H9 (cell line): ENCODE data around the gene IGSF10. TPM values are rescaled to one million over a fixed set of nuclear protein-coding genes. Genes with fewer than 3 reads are reported as not detected.

Source experiments
- DNase-seq: peaks from one replicate; pipeline ENCODE4 v3.0.0-alpha.2; 2017
- H2AFZ ChIP-seq: one replicate; pipeline ENCODE4 v1.6.1; 2013; ENCODE audit warnings: mild to moderate bottlenecking, low read length, control low read depth, moderate library complexity
- H2AK5ac ChIP-seq: 2 replicates; pipeline ENCODE4 v1.6.1; 2013; ENCODE audit warnings: low read length, control low read depth, mixed read lengths; ENCODE audit not compliant: insufficient read length
- H2BK120ac ChIP-seq: one replicate; pipeline ENCODE4 v1.6.1; 2013; ENCODE audit warnings: low read depth, mild to moderate bottlenecking, low read length, control low read depth, inconsistent platforms; ENCODE audit not compliant: poor library complexity, severe bottlenecking
- H2BK12ac ChIP-seq: 2 replicates; pipeline ENCODE4 v1.6.1; 2013; ENCODE audit warnings: low read length, control low read depth, mixed read lengths, low read depth; ENCODE audit not compliant: insufficient read length
- H2BK15ac ChIP-seq: 2 replicates; pipeline ENCODE4 v1.6.1; 2013; ENCODE audit warnings: low read depth, low read length, control low read depth
- H2BK20ac ChIP-seq: one replicate; pipeline ENCODE4 v1.6.1; 2013; ENCODE audit warnings: low read depth, mild to moderate bottlenecking, low read length, control low read depth, inconsistent platforms; ENCODE audit not compliant: poor library complexity, severe bottlenecking
- H2BK5ac ChIP-seq: 2 replicates; pipeline ENCODE4 v1.6.1; 2013; ENCODE audit warnings: low read length, control low read depth, mixed read lengths; ENCODE audit not compliant: insufficient read length
- H3K14ac ChIP-seq: 2 replicates; pipeline ENCODE4 v1.6.1; 2013; ENCODE audit warnings: low read length, control low read depth; ENCODE audit not compliant: insufficient read depth
- H3K18ac ChIP-seq: 2 replicates; pipeline ENCODE4 v1.6.1; 2013; ENCODE audit warnings: low read depth, mild to moderate bottlenecking, mixed read lengths, low read length, control low read depth; ENCODE audit not compliant: insufficient read length
- H3K23ac ChIP-seq: 2 replicates; pipeline ENCODE4 v1.6.1; 2013; ENCODE audit warnings: low read length, control low read depth, mixed read lengths, low read depth; ENCODE audit not compliant: insufficient read length
- H3K23me2 ChIP-seq: 2 replicates; pipeline ENCODE4 v1.6.1; 2013; ENCODE audit warnings: low read depth, mild to moderate bottlenecking, mixed read lengths, low read length, control low read depth; ENCODE audit not compliant: insufficient read length, poor library complexity, severe bottlenecking
- H3K27ac ChIP-seq: 2 replicates; pipeline ENCODE4 v1.5.1; 2013; ENCODE audit warnings: low read length, control low read depth, mixed read lengths, low read depth; ENCODE audit not compliant: insufficient read length
- H3K27me3 ChIP-seq: 2 replicates; pipeline ENCODE4 v1.6.1; 2013; ENCODE audit warnings: low read length, control low read depth, inconsistent platforms; ENCODE audit not compliant: insufficient read depth
- H3K4ac ChIP-seq: 2 replicates; pipeline ENCODE4 v1.6.1; 2013; ENCODE audit warnings: low read depth, mild to moderate bottlenecking, control low read depth, inconsistent platforms, low read length, moderate library complexity
- H3K4me1 ChIP-seq: 2 replicates; pipeline ENCODE4 v1.6.1; 2013; ENCODE audit warnings: low read length, control low read depth, inconsistent platforms; ENCODE audit not compliant: insufficient read depth
- H3K4me2 ChIP-seq: 2 replicates; pipeline ENCODE4 v1.6.1; 2013; ENCODE audit warnings: low read length, control low read depth, mixed read lengths; ENCODE audit not compliant: insufficient read length, insufficient read depth
- H3K56ac ChIP-seq: 2 replicates; pipeline ENCODE4 v1.6.1; 2013; ENCODE audit warnings: low read depth, mild to moderate bottlenecking, mixed read lengths, low read length, control low read depth; ENCODE audit not compliant: insufficient read length
- H3K79me1 ChIP-seq: 2 replicates; pipeline ENCODE4 v1.6.1; 2013; ENCODE audit warnings: low read depth, mild to moderate bottlenecking, moderate library complexity, low read length, control low read depth, inconsistent platforms; ENCODE audit not compliant: insufficient read depth, poor library complexity, severe bottlenecking
- H3K79me2 ChIP-seq: 2 replicates; pipeline ENCODE4 v1.6.1; 2013; ENCODE audit warnings: low read length, control low read depth, inconsistent platforms; ENCODE audit not compliant: insufficient read depth
- H3K9ac ChIP-seq: 2 replicates; pipeline ENCODE4 v1.6.1; 2013; ENCODE audit warnings: low read length, control low read depth, mixed read lengths; ENCODE audit not compliant: insufficient read length; ENCODE audit errors: extremely low read depth
- H3K9me3 ChIP-seq: one replicate; pipeline ENCODE4 v1.6.1; 2013; ENCODE audit warnings: low read depth, low read length, inconsistent platforms; ENCODE audit not compliant: control insufficient read depth
- H3T11ph ChIP-seq: one replicate; pipeline ENCODE4 v1.6.1; 2013; ENCODE audit warnings: mild to moderate bottlenecking, low read length, control low read depth, inconsistent platforms
- H4K20me1 ChIP-seq: one replicate; pipeline ENCODE4 v1.6.1; 2013; ENCODE audit not compliant: control insufficient read depth, insufficient read length, insufficient read depth
- H4K5ac ChIP-seq: 2 replicates; pipeline ENCODE4 v1.6.1; 2013; ENCODE audit warnings: low read depth, mild to moderate bottlenecking, mixed read lengths, low read length, control low read depth; ENCODE audit not compliant: insufficient read length
- H4K8ac ChIP-seq: replicated peaks from 2 replicates; pipeline ENCODE4 v1.6.1; 2013; ENCODE audit warnings: low read length, control low read depth, mixed read lengths, low read depth; ENCODE audit not compliant: insufficient read length
- H4K91ac ChIP-seq: 2 replicates; pipeline ENCODE4 v1.6.1; 2013; ENCODE audit warnings: low read depth, mild to moderate bottlenecking, moderate library complexity, mixed read lengths, low read length, control low read depth; ENCODE audit not compliant: insufficient read length
- H3K27ac Mint-ChIP-seq, 3 experiments: 2 replicates in 2 of 3; 3 replicates in 1 of 3; pipeline ENCODE4 v1.8.0; 2020 to 2021; ENCODE audit warnings: mixed read lengths in 3 of 3, mild to moderate bottlenecking in 1 of 3, moderate library complexity in 1 of 3
- H3K27me3 Mint-ChIP-seq: 2 replicates; pipeline ENCODE4 v1.8.0; 2021; ENCODE audit warnings: low read depth, mild to moderate bottlenecking, moderate library complexity, mixed read lengths
- H3K36me3 Mint-ChIP-seq, 3 experiments: 2 replicates in 2 of 3; 3 replicates in 1 of 3; pipeline ENCODE4 v1.8.0; 2020 to 2021; ENCODE audit warnings: low read depth in 3 of 3, mixed read lengths in 3 of 3; ENCODE audit not compliant: insufficient read depth in 1 of 3
- H3K4me1 Mint-ChIP-seq, 2 experiments: 2 replicates each; pipeline ENCODE4 v1.8.0; 2020; ENCODE audit warnings: mixed read lengths in 2 of 2
- H3K4me3 Mint-ChIP-seq, 2 experiments: 2 replicates in 1 of 2; 3 replicates in 1 of 2; pipeline ENCODE4 v1.8.0; 2020 to 2021; ENCODE audit warnings: mild to moderate bottlenecking in 2 of 2, mixed read lengths in 2 of 2, moderate library complexity in 1 of 2
- H3K9me3 Mint-ChIP-seq, 2 experiments: 2 replicates in 1 of 2; 3 replicates in 1 of 2; pipeline ENCODE4 v1.8.0; 2020; ENCODE audit warnings: mild to moderate bottlenecking in 2 of 2, mixed read lengths in 2 of 2, moderate library complexity in 1 of 2
- CTCF ChIP-seq: fragments of 200-600 bp; sonication (generic); conservative IDR thresholded peaks from 3 replicates; pipeline ENCODE4 v1.8.0; 2021; ENCODE audit warnings: antibody characterized with exemption, mild to moderate bottlenecking
- WGBS: extraction: QIAGEN DNeasy Blood & Tissue Kit; methylation state at CpG from one replicate; pipeline ENCODE4 v1.1.7; 2013; ENCODE audit warnings: missing lambda C conversion rate, low lambda C conversion rate, mixed read lengths; ENCODE audit not compliant: insufficient read length; ENCODE audit errors: extremely low coverage; 5-methylcytosine and 5-hydroxymethylcytosine counted together
- total RNA-seq: library from RNA; stranded (reverse); gene quantifications from 2 replicates; pipeline ENCODE4 v1.2.1, GENCODE V29; 2021

The IGSF10 gene
- total RNA-seq, 1 experiment from 2014 or later = 0.20 TPM

- DNase-seq = peak; percentile 46
- H3K79me1 ChIP-seq = no peaks in the 10 kb centered on the region
- H3K4me1 ChIP-seq = no peaks in the 10 kb centered on the region
- H3K27me3 ChIP-seq = no peaks in the 10 kb centered on the region
- Mint-ChIP-seq H3K27ac (no peak overlapping the region), H3K4me3 (no peak overlapping the region), H3K36me3 (peaks cover 6 to 11% (median 7%) of the 10 kb centered on the region in 3 experiments; a peak in 6 of 7 replicates), H3K4me1 (peaks cover 3 to 7% of the 10 kb centered on the region in 2 experiments; a peak in 2 of 4 replicates), H3K9me3 (no peaks in the 10 kb centered on the region), H3K27me3 (no peaks in the 10 kb centered on the region)
- H2BK120ac ChIP-seq = no peak overlapping the region
- no peak overlapping the region for H4K8ac ChIP-seq
- no peak overlapping the region for H3K4me2 ChIP-seq
- H3K27ac ChIP-seq = no peak overlapping the region
- no peak overlapping the region for H2AFZ ChIP-seq
- no peak overlapping the region for H3K14ac ChIP-seq
- peak; percentile 58 for TF ChIP-seq CTCF
- no CpG with 5 or more reads among the region's 5 CpGs for WGBS
- H2BK15ac ChIP-seq = no peak overlapping the region
- no peaks in the 10 kb centered on the region for H4K20me1 ChIP-seq
- no peaks in the 10 kb centered on the region for H3K23me2 ChIP-seq
- no peaks in the 10 kb centered on the region for H3K79me2 ChIP-seq
- no peak overlapping the region for H4K91ac ChIP-seq
- no peak overlapping the region for H3K9ac ChIP-seq
- no peak overlapping the region for H3K18ac ChIP-seq
- no peak overlapping the region for H2BK5ac ChIP-seq
- no peak overlapping the region for H2BK20ac ChIP-seq
- H4K5ac ChIP-seq = no peak overlapping the region
- H3K56ac ChIP-seq = no peak overlapping the region
- no peaks in the 10 kb centered on the region for H3K9me3 ChIP-seq
- H3T11ph ChIP-seq = no peak overlapping the region
- H3K4ac ChIP-seq = no peak overlapping the region
- H2AK5ac ChIP-seq = no peak overlapping the region
- no peak overlapping the region for H3K23ac ChIP-seq
- H2BK12ac ChIP-seq = no peak overlapping the region
Measured at GRCh38 chr3:151412989-151413388, 47.9 kb downstream of the IGSF10 start.

Other genes starting within 250 kb of the IGSF10 start
- not detected in 2 replicates for gene P2RY14, start 182.5 kb downstream of the IGSF10 start, total RNA-seq
- 0.18 and 0.33 TPM in 2 replicates for gene GPR87, start 144.2 kb downstream of the IGSF10 start, total RNA-seq
- gene P2RY13, start 131.5 kb downstream of the IGSF10 start, total RNA-seq = not detected in 2 replicates
- gene P2RY12, start 76.3 kb downstream of the IGSF10 start, total RNA-seq = not detected in 2 replicates